ENCODE data around the gene PRKCA.

DNA sequence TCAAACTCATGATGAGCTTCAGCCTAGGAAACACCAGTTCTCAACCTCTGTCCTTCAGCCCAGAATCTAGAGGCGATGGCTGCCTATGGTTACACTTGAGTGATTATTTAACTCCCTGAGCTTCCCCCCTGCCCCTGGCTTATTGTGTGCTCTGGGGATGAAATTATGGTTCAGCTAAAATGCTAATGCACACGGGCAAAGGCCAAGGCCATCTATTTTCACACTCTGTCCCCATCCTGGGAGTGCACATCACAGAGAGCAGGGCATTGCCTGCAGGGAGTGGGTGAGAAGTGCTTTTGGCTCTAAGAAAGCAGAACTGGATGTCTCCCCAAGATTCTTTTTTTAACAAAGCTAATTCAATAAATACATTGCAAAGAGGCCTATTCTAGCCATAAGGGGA is 510.9 kb downstream of the PRKCA start:
- TF ChIP-seq, protein P1, sequence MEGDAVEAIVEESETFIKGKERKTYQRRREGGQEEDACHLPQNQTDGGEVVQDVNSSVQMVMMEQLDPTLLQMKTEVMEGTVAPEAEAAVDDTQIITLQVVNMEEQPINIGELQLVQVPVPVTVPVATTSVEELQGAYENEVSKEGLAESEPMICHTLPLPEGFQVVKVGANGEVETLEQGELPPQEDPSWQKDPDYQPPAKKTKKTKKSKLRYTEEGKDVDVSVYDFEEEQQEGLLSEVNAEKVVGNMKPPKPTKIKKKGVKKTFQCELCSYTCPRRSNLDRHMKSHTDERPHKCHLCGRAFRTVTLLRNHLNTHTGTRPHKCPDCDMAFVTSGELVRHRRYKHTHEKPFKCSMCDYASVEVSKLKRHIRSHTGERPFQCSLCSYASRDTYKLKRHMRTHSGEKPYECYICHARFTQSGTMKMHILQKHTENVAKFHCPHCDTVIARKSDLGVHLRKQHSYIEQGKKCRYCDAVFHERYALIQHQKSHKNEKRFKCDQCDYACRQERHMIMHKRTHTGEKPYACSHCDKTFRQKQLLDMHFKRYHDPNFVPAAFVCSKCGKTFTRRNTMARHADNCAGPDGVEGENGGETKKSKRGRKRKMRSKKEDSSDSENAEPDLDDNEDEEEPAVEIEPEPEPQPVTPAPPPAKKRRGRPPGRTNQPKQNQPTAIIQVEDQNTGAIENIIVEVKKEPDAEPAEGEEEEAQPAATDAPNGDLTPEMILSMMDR (IDR thresholded peaks at IDR 0.05; ENCODE audit: low read depth, low read length, poor library complexity, severe bottlenecking) = no peak
- no peak for TF ChIP-seq EZH2phosphoT487 (IDR thresholded peaks at IDR 0.05; ENCODE audit: borderline replicate concordance, low read length)

Data from DOHH2 (cell line).